ENCODE measurements around the gene DNAH9. TPM values are rescaled to one million over a fixed set of nuclear protein-coding genes. Genes with fewer than 3 reads are reported as not detected.

DNAH9 gene
- total RNA-seq, 2 donors from 2014 or later = 0.47 to 0.64 TPM

DNA sequence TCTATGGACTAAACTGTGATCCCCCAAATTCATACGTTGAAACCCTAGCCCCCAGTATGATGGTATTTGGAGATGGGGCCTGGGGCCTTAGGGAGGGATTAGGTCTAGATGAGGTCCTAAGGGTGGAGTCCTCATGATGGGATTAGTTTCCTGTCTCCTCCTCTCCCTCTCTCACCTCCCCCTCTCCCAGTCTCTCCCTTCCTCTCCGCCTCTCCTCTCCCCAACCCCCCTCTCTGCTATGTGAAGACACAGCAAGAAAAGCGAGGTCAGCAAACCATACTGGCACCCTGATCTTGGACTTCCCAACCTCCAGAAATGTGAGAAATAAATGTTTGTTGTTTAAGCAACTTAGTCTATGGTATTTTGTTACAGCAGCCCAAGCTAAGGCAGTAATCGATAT is 383.6 kb downstream of the DNAH9 start:
- intact Hi-C loops (cut with DNase I, micrococcal nuclease) = loop anchor here in 1 of 2 donors (10.0 kb wide), 1 partner anchor 1107 kb away; no protein-coding TSS in a partner anchor
- DNase-seq = no peak

DNA sequence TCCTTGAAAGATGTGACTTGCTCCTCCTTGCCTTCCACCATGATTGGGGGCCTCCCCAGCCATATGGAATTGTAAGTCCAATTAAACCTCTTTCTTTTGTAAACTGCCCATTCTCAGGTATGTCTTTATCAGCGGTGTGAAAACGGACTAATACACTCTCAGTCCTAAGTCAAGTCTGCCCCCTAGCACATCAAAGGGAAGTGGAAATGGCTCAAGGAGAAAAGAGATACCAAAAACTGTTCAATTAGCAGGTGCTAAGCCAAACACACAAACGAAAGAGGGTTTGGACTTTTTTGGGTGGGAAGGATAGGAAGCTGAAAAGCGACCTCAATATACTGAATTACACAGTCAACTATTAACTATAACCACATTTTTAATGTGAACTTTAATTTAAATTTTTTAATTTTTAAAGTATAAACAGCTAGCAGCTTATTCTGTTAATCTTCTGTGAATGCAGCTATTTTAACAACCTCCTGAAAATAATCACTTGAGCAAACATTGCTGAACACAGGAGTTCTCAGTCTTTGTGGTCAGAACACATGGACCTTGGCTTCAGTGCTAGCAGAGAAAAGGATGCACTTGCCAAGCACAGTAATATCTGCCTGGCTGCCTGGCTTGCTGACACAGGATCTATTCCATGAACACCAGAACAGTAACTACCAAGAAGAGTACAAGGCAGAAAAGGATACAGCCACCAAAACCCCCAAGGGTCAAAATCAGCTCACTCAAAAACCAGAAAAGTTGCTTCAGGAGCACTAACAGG is 388.1 kb downstream of the DNAH9 start:
- ATAC-seq = no peak
- no peak for DNase-seq
- intact Hi-C loops (cut with DNase I, micrococcal nuclease) = loop anchor here in 1 of 2 donors (10.0 kb wide), 1 partner anchor 1112 kb away; no protein-coding TSS in a partner anchor

More for the DNA sequence above, 383.6 kb downstream of the DNAH9 start:
- ATAC-seq = no peak

DNA sequence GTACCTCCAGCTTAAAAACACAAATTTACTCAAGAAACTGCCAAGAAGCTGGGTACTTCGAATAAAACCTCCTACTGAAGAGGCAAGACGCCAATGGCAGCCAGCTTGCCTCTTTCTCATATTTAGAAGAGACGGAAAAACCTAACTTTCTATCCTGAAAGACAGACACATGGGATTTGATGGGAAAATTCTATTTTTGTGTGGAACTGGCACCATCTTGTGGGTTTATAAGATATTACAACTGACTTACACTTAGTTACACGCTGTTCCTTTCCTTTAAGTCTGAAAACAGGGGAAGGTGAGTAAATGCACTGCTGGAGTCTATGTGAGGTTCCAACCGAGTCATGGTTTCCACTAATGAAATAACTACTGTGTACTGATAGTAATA is 388.7 kb downstream of the DNAH9 start:
- intact Hi-C loops (cut with DNase I, micrococcal nuclease) = loop anchor here in 1 of 2 donors (10.0 kb wide), 1 partner anchor 1112 kb away; no protein-coding TSS in a partner anchor
- ATAC-seq (no peak), DNase-seq (no peak)

DNA sequence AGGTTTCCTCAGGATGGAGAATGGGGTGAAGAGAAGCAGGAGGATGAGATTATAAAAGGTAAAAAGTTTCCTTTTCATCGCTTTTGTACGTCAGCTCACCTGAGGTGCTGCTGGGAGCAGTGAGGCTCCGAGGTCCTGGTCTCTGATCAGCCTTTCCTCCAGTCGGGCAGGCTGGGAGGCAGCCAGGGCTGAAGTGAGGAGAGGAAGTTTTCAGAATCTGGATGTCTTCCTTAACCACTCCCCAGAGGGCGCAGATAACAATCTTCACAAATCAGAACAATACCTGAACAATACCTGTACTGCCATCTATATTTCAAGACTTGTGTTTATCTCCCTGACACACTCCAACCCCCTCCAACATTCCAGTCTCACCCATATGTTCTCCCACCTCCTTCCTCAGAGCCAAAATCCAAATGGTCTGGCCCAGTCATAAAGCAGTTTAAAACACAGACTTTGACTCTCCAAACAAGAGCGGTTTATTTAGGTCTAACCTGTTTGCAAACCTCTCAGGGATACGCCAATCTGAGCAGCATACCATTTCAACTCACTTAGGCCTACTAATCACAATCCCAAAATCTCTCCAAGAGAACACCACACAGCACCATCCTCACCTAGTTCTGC is 392.2 kb downstream of the DNAH9 start:
- DNase-seq (peak in 1 of 2 donors; percentile 40), ATAC-seq (peak; percentile 80)
- intact Hi-C loops (cut with DNase I, micrococcal nuclease) = no loop called here

DNA sequence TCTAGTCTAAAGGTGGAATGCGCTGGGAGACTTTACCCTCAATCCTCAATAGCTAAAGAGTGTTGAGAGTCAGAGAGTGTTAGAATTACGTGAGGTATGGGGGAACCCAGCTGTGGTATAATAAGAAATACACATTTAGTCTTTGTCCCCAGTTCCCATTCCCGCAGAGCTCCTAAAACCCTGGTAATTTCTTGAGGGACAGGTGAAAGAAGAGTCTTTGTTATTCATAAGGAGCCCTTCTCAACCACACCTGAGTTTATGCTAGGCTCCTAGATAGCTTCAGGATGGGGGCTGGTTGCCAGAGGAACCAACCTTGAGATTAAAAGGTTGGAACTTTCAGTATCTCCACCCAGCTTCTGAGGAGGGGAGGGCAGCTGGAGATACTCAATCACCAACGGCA is 393.2 kb downstream of the DNAH9 start:
- ATAC-seq = no peak

DNA sequence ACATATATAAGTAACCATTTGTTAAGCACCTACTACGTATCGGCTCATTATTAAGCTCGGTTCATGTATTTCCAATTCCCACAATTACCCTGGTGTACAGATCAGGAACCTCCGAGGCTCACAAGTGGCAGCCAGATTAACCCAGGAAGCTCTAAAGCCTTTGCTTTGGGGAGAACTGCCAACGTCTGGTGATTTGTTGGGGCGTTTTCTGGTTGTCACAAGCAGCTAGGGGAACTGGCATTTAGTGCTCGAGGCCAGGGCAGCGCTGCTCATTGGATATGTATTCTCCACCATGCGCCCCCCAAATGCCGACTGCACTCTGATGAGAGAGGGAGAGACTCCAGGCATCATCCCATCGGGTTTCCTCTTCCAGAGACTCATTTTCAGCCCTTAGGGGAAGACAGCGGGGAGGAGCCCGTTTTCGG is 398.5 kb downstream of the DNAH9 start:
- intact Hi-C loops (cut with DNase I, micrococcal nuclease) = no loop called here
- DNase-seq = peak in 1 of 2 donors; percentile 48
- peak; percentile 43 for ATAC-seq

More for the DNA sequence above, 393.2 kb downstream of the DNAH9 start:
- intact Hi-C loops (cut with DNase I, micrococcal nuclease) = no loop called here
- no peak for DNase-seq

DNA sequence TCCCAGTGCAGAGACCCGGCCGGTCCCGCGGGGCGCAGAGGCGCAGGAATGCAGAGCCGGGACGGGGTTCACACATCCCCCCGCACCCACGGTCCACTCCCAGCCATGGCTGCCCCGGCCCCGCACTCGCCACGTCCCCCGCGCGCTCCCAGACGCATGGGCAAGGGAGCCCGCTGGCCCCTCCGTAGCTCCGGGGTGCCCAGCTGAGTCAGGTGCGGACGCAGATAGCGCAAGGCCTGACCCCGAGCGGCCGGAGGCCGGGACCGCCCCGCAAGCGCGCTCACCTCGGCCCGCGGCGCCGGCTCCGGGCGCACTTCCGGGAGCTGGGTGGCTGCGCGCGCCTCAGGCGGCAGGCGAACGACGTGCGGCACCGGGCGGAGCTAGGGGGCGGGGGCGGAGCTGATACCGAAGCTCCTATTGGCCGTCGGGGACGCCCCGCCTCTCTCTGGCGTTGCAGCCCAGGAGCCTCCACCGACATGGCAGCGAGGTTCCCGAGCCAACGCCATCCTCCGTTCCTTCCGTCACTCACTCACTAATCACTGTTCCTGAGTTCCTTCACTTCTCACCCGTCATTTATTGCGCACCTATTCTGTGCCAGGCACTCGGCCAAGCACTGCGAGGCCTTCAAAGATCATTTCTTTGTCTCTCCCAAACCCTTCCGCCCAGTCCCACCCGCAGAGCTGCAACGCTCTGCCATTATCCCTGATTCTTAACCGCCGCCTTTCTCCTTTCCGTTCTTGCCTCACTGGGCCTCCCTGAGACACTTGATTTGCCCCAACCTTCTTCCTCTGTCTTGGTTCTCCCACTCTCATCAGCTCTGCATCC is 399.1 kb downstream of the DNAH9 start, which contains the start of gene ZNF18:
ZNF18 (minus strand) TSS at position 329 of the 825 bp plus-strand sequence. CDS start 4,646 bp downstream, outside the sequence.
- DNase-seq = peak; percentile 97 to 99
- intact Hi-C loops (cut with DNase I, micrococcal nuclease) = no loop called here
- ATAC-seq = peak; percentile 94

DNA sequence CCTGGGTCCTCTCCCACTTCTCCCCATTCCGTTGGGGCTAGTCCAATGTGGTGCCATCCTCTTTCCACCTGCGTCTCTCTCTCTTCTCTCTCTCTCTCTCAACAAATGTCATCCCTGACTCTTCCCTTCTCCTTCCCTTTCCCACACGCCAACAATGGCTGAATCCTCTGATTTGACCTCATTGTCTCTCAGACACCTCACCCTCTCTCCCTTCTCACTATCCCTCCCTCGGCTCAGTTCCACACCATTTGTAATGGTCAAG is 399.6 kb downstream of the DNAH9 start:
- ATAC-seq (no peak), DNase-seq (no peak)
- intact Hi-C loops (cut with DNase I, micrococcal nuclease) = no loop called here

DNA sequence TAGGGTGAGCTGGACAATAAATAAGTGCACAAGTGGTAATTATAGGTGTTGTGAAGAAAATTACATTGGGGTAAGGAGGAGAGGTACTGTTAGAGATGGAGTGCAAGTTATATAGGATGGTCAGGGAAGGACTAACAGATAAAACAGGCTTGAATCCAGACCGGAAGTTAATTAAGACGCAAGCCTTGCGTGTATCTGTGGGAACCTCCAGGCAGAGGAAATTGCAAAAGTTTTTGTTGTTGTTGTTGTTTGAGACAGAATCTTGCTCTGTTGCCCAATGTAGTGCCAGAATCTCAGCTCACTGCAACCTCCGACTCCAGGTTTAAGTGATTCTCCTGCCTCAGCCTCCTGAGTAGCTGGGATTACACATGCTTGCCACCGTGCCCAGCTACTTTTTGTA is 401.4 kb downstream of the DNAH9 start:
- intact Hi-C loops (cut with DNase I, micrococcal nuclease) = no loop called here
- no peak for ATAC-seq
- DNase-seq = no peak

DNA sequence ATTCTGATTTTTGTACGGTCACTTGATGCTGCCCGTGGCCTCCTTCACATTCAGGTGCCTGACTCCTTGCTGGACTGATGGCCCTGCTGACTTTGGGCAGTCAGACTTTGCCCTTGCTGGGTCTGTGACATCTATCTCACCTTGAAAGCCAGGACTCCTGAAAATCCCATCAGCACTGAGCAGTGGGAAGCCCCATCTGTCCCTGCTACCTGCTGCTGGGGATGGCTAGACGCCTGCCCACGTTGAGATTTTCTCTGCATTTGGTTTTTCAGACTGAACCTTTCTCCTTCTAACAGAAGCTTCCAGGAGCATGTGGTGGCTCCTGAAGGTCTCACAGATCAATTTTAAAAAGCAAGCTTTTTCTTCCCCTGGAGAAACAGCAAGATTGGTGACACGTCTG is 409.2 kb downstream of the DNAH9 start:
- no peak for DNase-seq
- intact Hi-C loops (cut with DNase I, micrococcal nuclease) = no loop called here
- no peak for ATAC-seq
